Measurements from ENCODE around the gene TMTC2. TPM values are rescaled to one million over a fixed set of nuclear protein-coding genes. Genes with fewer than 3 reads are reported as not detected.

TMTC2 gene
- total and polyA plus RNA-seq, 12 donors = 1.6 to 4.4 (median 2.7) TPM

DNA sequence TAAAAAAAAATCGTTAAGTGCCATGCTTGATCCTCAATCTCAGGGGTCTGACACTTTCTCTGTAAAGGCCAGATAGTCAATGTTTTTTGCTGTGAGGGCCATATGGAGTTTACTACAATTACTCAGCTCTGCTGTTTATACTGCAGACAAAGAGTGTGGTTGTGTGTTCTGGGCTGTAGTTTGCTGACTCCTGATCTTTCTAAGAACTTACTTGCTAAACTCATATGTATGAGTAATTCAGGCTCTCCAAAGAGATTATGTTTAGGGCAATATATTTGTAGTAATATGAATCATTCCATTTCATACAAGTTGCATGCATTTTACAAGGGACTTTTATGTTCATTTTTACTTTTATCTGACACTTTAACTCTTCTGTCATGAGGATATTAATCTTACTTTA is 188.2 kb downstream of the TMTC2 start:
- intact Hi-C loops (cut with DNase I) = no loop called here
- WGBS, 4 donors = 66 to 88% (median 79%) methylated on average over 1 of the region's 1 CpG
- H3K27me3 ChIP-seq = no peaks in the 10 kb centered on the region
- no peaks in the 10 kb centered on the region for H3K4me1 ChIP-seq (replicated peaks in 1 of 2)
- no peak overlapping the region for H3K27ac ChIP-seq
- H3K36me3 ChIP-seq (replicated peaks in 1 of 2) = no peaks in the 10 kb centered on the region
- H3K4me3 ChIP-seq = no peak overlapping the region
- no peak for DNase-seq
- H3K9me3 ChIP-seq (replicated peaks in 1 of 3) = no peaks in the 10 kb centered on the region
- TF ChIP-seq, protein P1, sequence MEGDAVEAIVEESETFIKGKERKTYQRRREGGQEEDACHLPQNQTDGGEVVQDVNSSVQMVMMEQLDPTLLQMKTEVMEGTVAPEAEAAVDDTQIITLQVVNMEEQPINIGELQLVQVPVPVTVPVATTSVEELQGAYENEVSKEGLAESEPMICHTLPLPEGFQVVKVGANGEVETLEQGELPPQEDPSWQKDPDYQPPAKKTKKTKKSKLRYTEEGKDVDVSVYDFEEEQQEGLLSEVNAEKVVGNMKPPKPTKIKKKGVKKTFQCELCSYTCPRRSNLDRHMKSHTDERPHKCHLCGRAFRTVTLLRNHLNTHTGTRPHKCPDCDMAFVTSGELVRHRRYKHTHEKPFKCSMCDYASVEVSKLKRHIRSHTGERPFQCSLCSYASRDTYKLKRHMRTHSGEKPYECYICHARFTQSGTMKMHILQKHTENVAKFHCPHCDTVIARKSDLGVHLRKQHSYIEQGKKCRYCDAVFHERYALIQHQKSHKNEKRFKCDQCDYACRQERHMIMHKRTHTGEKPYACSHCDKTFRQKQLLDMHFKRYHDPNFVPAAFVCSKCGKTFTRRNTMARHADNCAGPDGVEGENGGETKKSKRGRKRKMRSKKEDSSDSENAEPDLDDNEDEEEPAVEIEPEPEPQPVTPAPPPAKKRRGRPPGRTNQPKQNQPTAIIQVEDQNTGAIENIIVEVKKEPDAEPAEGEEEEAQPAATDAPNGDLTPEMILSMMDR (IDR thresholded peaks at IDR 0.05) = no peak
- no peak for TF ChIP-seq POLR2A (IDR thresholded peaks at IDR 0.05)

DNA sequence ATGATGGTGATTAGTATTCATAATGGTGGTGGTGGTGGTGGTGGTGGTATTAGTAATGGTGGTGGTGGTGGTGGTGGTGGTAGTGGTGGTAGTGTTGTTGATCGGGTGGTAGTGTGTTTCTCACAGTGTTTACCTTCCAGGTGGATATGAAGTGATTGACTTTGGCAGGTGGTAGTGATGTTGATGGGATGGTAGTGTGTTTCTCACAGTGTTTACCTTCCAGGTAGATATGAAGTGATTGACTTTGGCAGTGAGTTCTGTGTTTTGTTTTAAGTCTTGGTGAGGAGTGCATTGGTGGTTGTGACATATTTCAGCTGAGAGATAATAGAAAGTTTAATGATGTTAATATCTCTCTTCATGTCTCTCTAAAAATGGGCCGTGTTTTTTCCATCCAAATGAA is 189.4 kb downstream of the TMTC2 start:
- Histone ChIP-seq H3K27me3 (no peaks in the 10 kb centered on the region), H3K4me1 (replicated peaks in 1 of 2) (no peaks in the 10 kb centered on the region), H3K9me3 (replicated peaks in 1 of 3) (no peaks in the 10 kb centered on the region), H3K27ac (no peak overlapping the region), H3K36me3 (replicated peaks in 1 of 2) (no peaks in the 10 kb centered on the region), H3K4me3 (no peak overlapping the region)
- no peak for TF ChIP-seq POLR2A (IDR thresholded peaks at IDR 0.05)
- TF ChIP-seq, protein P1 (IDR thresholded peaks at IDR 0.05) = no peak
- no peak for DNase-seq
- intact Hi-C loops (cut with DNase I) = no loop called here
- 89 to 95% (median 93%) methylated on average over 2 of the region's 2 CpGs for WGBS, 4 donors

DNA sequence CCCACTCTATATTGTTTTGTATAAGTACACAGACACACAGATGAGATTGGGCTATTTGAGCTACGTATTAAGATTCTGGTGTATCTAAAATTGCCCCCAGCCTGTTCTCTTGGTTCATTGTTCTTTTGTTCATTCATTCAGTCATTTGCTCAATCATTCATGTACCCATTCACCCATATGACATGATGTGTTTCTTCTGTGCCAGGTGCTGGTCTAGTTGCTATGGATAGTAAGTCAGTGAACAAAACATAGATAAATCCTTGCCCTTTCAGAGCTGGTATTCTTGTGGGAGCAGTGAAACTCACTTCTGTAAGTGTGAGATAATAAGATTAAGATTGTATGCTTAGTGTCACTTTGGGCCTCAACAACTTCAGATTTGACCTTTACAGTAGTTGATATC is 191.3 kb downstream of the TMTC2 start:
- WGBS, 4 donors = 83 to 97% (median 93%) methylated on average over 1 of the region's 1 CpG
- Histone ChIP-seq H3K27me3 (no peaks in the 10 kb centered on the region), H3K9me3 (replicated peaks in 1 of 3) (no peaks in the 10 kb centered on the region), H3K4me3 (no peak overlapping the region), H3K4me1 (replicated peaks in 1 of 2) (no peaks in the 10 kb centered on the region), H3K36me3 (replicated peaks in 1 of 2) (no peaks in the 10 kb centered on the region), H3K27ac (no peak overlapping the region)
- intact Hi-C loops (cut with DNase I) = no loop called here
- DNase-seq = no peak
- TF ChIP-seq POLR2A (IDR thresholded peaks at IDR 0.05) = no peak
- TF ChIP-seq, protein P1 (IDR thresholded peaks at IDR 0.05) = no peak

DNA sequence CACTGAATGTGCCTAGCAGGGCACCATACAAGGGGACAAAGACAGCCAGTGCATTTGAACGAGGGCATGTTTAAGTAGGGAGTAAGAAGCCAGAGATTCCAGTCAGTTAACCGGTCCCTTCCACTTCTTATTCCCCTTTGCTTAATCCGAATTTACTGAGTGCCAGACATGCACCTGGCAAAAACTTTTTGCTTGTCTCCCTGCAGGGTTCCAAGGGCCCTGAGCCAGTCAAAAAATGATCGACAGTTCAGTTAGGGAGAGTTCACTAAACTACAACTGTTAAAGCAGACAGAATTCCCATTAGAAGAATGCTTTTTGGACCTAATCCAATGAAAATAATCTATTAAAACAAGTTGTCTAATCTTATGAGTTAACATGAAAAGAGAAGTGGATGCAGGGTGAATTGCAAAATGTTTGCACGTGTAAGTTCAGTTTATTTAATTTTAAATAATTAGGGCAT is 193.8 kb downstream of the TMTC2 start:
- Histone ChIP-seq H3K4me3 (no peak overlapping the region), H3K4me1 (replicated peaks in 1 of 2) (no peaks in the 10 kb centered on the region), H3K27me3 (no peaks in the 10 kb centered on the region), H3K27ac (no peak overlapping the region), H3K36me3 (replicated peaks in 1 of 2) (no peaks in the 10 kb centered on the region), H3K9me3 (replicated peaks in 1 of 3) (no peaks in the 10 kb centered on the region)
- no peak for DNase-seq
- intact Hi-C loops (cut with DNase I) = no loop called here
- TF ChIP-seq, protein P1 (IDR thresholded peaks at IDR 0.05) = no peak
- TF ChIP-seq POLR2A (IDR thresholded peaks at IDR 0.05) = no peak
- WGBS, 4 donors = 41 to 58% (median 47%) methylated on average over 5 of the region's 5 CpGs

Measured in adrenal gland (tissue), 12 donors.